PC-9 (cell line): ENCODE data around the gene CC2D1A. TPM values are rescaled to one million over a fixed set of nuclear protein-coding genes. Genes with fewer than 3 reads are reported as not detected.

Experiments used
- BruUV-seq: library from RNA; stranded (reverse); fragments of 400-500 nt; replicated peaks from 2 replicates; lab custom pipeline; 2021; lab: Mats Ljungman, UMichigan
- CTCF ChIA-PET: fragments of 300-600 bp; sonication (Branson Sonifier 250); formaldehyde crosslinking; loops from one replicate; lab custom pipeline; 2022; ENCODE audit warnings: antibody characterized with exemption; lab: Charles Lee
- POLR2A ChIA-PET: fragments of 300-600 bp; sonication (Branson Sonifier 250); formaldehyde crosslinking; loops from one replicate; lab custom pipeline; 2022; ENCODE audit warnings: antibody characterized with exemption; ENCODE audit not compliant: unreplicated experiment; lab: Charles Lee
- DNase-seq, 2 experiments: peaks; one replicate each; pipeline versions ENCODE4 v3.0.0 to v3.0.0-alpha.2; 2015 to 2022; ENCODE audit warnings: mixed read lengths in 1 of 2
- H2AFZ ChIP-seq: fragments of 200-600 bp; sonication (generic); 2 replicates; pipeline ENCODE4 v1.8.1; 2017; ENCODE audit warnings: antibody characterized with exemption
- H3F3A ChIP-seq: fragments of 200-600 bp; sonication (generic); 2 replicates; pipeline ENCODE4 v1.8.1; 2017; ENCODE audit warnings: antibody characterized with exemption, mild to moderate bottlenecking, low read depth; ENCODE audit not compliant: insufficient read depth
- H3K27ac ChIP-seq: fragments of 200-600 bp; sonication (generic); 2 replicates; pipeline ENCODE4 v1.6.1; 2016; ENCODE audit warnings: mixed run types
- H3K27me3 ChIP-seq: fragments of 200-600 bp; sonication (generic); 2 replicates; pipeline ENCODE4 v1.6.1; 2016; ENCODE audit warnings: low read depth, mixed run types; ENCODE audit not compliant: insufficient read depth
- H3K36me3 ChIP-seq: fragments of 200-600 bp; sonication (generic); 2 replicates; pipeline ENCODE4 v1.6.1; 2016; ENCODE audit warnings: low read depth, mixed run types
- H3K4me1 ChIP-seq: fragments of 200-600 bp; sonication (generic); replicated peaks from 2 replicates; pipeline ENCODE4 v1.6.1; 2016; ENCODE audit warnings: mixed run types; ENCODE audit not compliant: insufficient read depth
- H3K4me2 ChIP-seq: fragments of 200-600 bp; sonication (generic); 2 replicates; pipeline ENCODE4 v1.6.1; 2017; ENCODE audit warnings: mixed run types
- H3K4me3 ChIP-seq: fragments of 200-600 bp; sonication (generic); 2 replicates; pipeline ENCODE4 v1.6.1; 2016; ENCODE audit warnings: mixed run types
- H3K79me2 ChIP-seq: fragments of 200-600 bp; sonication (generic); 2 replicates; pipeline ENCODE4 v1.6.1; 2017; ENCODE audit warnings: low read depth, mixed run types
- H3K9me2 ChIP-seq: fragments of 200-600 bp; sonication (generic); 2 replicates; pipeline ENCODE4 v1.8.1; 2017; ENCODE audit warnings: mild to moderate bottlenecking; ENCODE audit not compliant: insufficient read depth
- H3K9me3 ChIP-seq: fragments of 200-600 bp; sonication (generic); 2 replicates; pipeline ENCODE4 v1.8.1; 2016; ENCODE audit warnings: low read depth; ENCODE audit not compliant: insufficient read depth
- H4K20me1 ChIP-seq: fragments of 200-600 bp; sonication (generic); 2 replicates; pipeline ENCODE4 v1.8.1; 2017; ENCODE audit not compliant: insufficient read depth
- EZH2 ChIP-seq: fragments of 200-600 bp; sonication (generic); IDR thresholded peaks from 2 replicates; pipeline ENCODE4 v1.8.0; 2017; ENCODE audit warnings: antibody characterized with exemption, low read depth
- intact Hi-C: fragments of 100-400 bp; cut with micrococcal nuclease; formaldehyde crosslinking; loops from one replicate; pipeline ENCODE4 v1.10.0; 2022; ENCODE audit not compliant: unreplicated experiment
- total RNA-seq: library from RNA; stranded (reverse); gene quantifications from 2 replicates; pipeline ENCODE4 v1.2.3, GENCODE V29; 2021
- TF ChIP-seq, protein P1 (sequence below): fragments of 200-600 bp; sonication (generic); conservative IDR thresholded peaks from 2 replicates; pipeline ENCODE4 v1.6.1; 2017; ENCODE audit warnings: mixed run types, antibody characterized with exemption, mild to moderate bottlenecking, moderate library complexity

The CC2D1A gene
- total RNA-seq, 1 experiment from 2014 or later = 55.1 TPM

DNA sequence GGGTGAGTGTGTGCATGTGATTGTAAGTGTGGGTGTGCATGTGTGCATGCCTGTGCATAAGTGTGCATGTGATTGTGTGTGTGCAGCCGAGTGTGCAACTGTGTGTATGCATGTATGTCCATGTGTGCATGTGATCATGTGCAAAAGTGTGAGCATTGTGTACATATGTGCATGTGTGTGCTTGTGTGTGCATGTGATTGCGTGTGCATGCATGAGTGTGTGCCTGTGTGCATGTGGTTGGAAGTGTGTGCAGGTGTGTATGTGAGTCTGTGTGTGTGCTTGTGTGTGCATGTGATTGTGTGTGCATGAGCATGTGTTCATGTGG, 28.7 kb downstream of the CC2D1A start:
- Histone ChIP-seq H2AFZ (no peak overlapping the region), H3K9me2 (no peaks in the 10 kb centered on the region), H3K4me3 (no peak overlapping the region), H3K36me3 (no peaks in the 10 kb centered on the region), H4K20me1 (0 out of 2 replicates have a peak, but pooled peaks cover 2% of the 10 kb centered on the region), H3K4me1 (no peaks in the 10 kb centered on the region), H3K9me3 (no peaks in the 10 kb centered on the region), H3K79me2 (no peaks in the 10 kb centered on the region), H3K27ac (no peak overlapping the region), H3F3A (peaks cover 15% of the 10 kb centered on the region; the same call in 1 of the 2 replicates), H3K4me2 (no peak overlapping the region), H3K27me3 (no peaks in the 10 kb centered on the region)
- CTCF ChIA-PET = no interaction called here
- TF ChIP-seq, protein P1, sequence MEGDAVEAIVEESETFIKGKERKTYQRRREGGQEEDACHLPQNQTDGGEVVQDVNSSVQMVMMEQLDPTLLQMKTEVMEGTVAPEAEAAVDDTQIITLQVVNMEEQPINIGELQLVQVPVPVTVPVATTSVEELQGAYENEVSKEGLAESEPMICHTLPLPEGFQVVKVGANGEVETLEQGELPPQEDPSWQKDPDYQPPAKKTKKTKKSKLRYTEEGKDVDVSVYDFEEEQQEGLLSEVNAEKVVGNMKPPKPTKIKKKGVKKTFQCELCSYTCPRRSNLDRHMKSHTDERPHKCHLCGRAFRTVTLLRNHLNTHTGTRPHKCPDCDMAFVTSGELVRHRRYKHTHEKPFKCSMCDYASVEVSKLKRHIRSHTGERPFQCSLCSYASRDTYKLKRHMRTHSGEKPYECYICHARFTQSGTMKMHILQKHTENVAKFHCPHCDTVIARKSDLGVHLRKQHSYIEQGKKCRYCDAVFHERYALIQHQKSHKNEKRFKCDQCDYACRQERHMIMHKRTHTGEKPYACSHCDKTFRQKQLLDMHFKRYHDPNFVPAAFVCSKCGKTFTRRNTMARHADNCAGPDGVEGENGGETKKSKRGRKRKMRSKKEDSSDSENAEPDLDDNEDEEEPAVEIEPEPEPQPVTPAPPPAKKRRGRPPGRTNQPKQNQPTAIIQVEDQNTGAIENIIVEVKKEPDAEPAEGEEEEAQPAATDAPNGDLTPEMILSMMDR = no peak
- no peak for TF ChIP-seq EZH2
- no TSS peak for BruUV-seq
- POLR2A ChIA-PET = no interaction called here
- intact Hi-C loops = no loop called here
- no peak for DNase-seq

DNA sequence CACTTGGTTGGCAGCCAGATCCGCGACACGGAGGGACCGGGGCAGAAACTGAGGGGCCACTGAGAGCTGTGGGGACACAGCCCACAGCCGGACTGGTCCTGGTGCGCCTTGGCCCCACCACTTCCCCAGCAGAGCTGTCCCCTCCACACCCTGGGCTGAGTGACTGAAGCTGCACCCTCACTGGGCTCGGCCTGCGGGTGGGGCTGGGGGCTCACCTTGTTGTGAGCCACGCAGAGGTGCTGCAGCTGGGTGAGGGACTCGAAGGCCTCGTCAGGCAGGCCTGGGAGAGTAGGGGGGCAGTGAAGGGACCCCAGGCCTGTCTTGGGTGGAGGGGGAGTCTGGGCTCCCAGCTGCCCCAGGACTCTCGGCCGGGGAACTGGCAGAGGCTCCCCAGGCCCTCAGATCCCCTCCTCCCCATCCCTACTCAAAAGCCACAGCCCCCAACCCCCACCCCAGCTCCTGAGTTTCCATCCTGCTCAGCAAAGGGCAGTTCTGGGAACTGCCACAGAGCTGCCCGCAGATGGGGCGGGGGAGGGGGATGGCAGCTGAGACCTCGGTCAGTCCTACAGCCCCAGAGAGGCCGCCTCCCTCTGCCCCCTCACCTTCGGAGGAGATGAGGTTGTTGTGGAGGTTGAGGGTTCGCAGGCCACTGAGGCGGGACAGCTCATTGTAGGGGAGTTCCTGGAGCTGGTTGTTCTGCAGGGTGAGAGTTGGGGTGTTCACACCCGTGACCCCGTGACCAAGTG, 29.9 kb downstream of the CC2D1A start:
- Histone ChIP-seq H3K4me3 (no peak overlapping the region), H2AFZ (no peak overlapping the region), H4K20me1 (no peaks in the 10 kb centered on the region), H3K9me2 (no peaks in the 10 kb centered on the region), H3F3A (peaks cover 19% of the 10 kb centered on the region; the same call in 1 of the 2 replicates), H3K9me3 (no peaks in the 10 kb centered on the region), H3K36me3 (no peaks in the 10 kb centered on the region), H3K4me1 (no peaks in the 10 kb centered on the region), H3K27ac (no peak overlapping the region), H3K4me2 (no peak overlapping the region), H3K79me2 (no peaks in the 10 kb centered on the region), H3K27me3 (no peaks in the 10 kb centered on the region)
- POLR2A ChIA-PET = no interaction called here
- CTCF ChIA-PET = no interaction called here
- TF ChIP-seq EZH2 = no peak
- TF ChIP-seq, protein P1 = no peak
- no TSS peak for BruUV-seq
- DNase-seq = no peak
- intact Hi-C loops = no loop called here

DNA sequence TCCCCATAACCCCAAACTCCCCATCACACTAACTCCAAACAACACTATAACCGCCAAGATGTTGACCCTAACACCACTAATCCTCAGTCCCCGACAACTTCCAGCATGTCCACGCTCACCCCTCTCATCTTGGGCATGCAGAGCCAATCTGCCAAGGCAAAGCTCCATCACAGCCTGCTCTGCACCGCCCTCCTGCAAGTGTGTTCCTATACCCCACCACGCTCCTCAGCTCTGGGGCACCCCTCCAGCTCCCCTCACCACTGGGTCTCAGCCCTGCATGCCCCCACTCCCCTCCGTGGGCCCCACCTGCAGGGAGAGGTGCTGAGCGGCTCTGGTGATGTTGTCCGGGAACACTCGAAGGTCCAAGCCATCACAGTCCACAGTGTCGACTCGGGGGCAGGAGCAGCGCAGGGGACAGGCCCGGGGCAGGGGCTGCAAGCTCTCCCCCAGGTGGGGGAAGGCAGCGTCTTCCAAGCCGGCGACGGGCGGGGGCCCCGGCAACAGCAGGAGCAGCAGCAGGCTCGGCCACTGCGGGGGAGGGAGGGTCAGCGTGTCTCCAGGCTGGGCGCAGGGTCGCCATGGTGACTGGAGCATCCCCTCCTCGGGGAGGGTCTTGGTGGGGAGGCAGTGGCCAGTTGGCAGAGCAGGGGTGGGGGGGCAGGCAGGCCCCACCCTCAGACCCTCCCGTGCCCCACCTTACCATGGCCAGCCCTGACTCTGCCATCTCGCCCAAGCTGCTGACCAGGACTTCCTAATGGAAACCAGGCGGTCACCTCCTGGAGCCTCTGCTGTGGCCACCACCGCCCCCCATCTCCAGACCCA, 31.7 kb downstream of the CC2D1A start:
- intact Hi-C loops = no loop called here
- TF ChIP-seq, protein P1 = no peak
- no peak for TF ChIP-seq EZH2
- Histone ChIP-seq H3F3A (peaks cover 19% of the 10 kb centered on the region; the same call in 1 of the 2 replicates), H3K79me2 (no peaks in the 10 kb centered on the region), H3K9me3 (no peaks in the 10 kb centered on the region), H4K20me1 (no peaks in the 10 kb centered on the region), H3K4me3 (no peak overlapping the region), H3K36me3 (no peaks in the 10 kb centered on the region), H3K27ac (no peak overlapping the region), H2AFZ (no peak overlapping the region), H3K27me3 (no peaks in the 10 kb centered on the region), H3K4me2 (peak overlapping the region; percentile 13; the same call in 1 of the 2 replicates), H3K4me1 (no peaks in the 10 kb centered on the region), H3K9me2 (no peaks in the 10 kb centered on the region)
- ChIA-PET POLR2A (no interaction called here), CTCF (interaction anchor here (0.7 kb wide), 1 partner anchor 19 kb away, joined by 3 read pairs; no protein-coding TSS in a partner anchor)
- no TSS peak for BruUV-seq
- no peak for DNase-seq
